HepG2 (cell line): ENCODE measurements around the gene SEBOX. TPM values are rescaled to one million over a fixed set of nuclear protein-coding genes. Genes with fewer than 3 reads are reported as not detected.

Source experiments
- AGO2 ChIP-seq: fragments of 200-400 bp; formaldehyde crosslinking; optimal IDR thresholded peaks from 2 replicates; pipeline ENCODE3; 2017; ENCODE audit warnings: mild to moderate bottlenecking, low read depth, low read length, moderate library complexity
- ARNT2 ChIP-seq: sonication (generic); formaldehyde crosslinking; IDR thresholded peaks from 2 replicates; pipeline ENCODE4 v1.8.0; 2022; ENCODE audit warnings: mild to moderate bottlenecking, low read depth, missing genetic modification reagents, moderate library complexity
- ARNTL ChIP-seq: sonication (generic); formaldehyde crosslinking; IDR thresholded peaks from 2 replicates; pipeline ENCODE4 v1.4.0; 2020; ENCODE audit warnings: mild to moderate bottlenecking, missing genetic modification reagents
- ATM ChIP-seq: fragments of 450-650 bp; IDR thresholded peaks from 2 replicates; pipeline ENCODE4 v1.7.1; 2017; ENCODE audit warnings: mild to moderate bottlenecking, borderline replicate concordance
- BORCS8-MEF2B ChIP-seq: sonication (generic); formaldehyde crosslinking; IDR thresholded peaks from 2 replicates; pipeline ENCODE4 v1.8.0; 2022; ENCODE audit warnings: mild to moderate bottlenecking, missing genetic modification reagents
- BRD4 ChIP-seq: sonication (generic); formaldehyde crosslinking; IDR thresholded peaks from 2 replicates; pipeline ENCODE4 v1.4.0; 2020; ENCODE audit warnings: missing genetic modification reagents
- HIC2 ChIP-seq: sonication (generic); formaldehyde crosslinking; IDR thresholded peaks from 2 replicates; pipeline ENCODE4 v1.9.0; 2022; ENCODE audit warnings: low read depth, missing genetic modification reagents
- IRF9 ChIP-seq: sonication (generic); formaldehyde crosslinking; IDR thresholded peaks from 2 replicates; pipeline ENCODE4 v1.8.0; 2022; ENCODE audit warnings: missing genetic modification reagents, mild to moderate bottlenecking, borderline replicate concordance
- NR0B2 ChIP-seq: sonication (generic); formaldehyde crosslinking; IDR thresholded peaks from 2 replicates; pipeline ENCODE4 v1.4.0; 2020; ENCODE audit warnings: mild to moderate bottlenecking, missing genetic modification reagents
- NRL ChIP-seq: sonication (generic); formaldehyde crosslinking; IDR thresholded peaks from 2 replicates; pipeline ENCODE4 v1.5.0; 2020; ENCODE audit warnings: missing genetic modification reagents, mild to moderate bottlenecking, moderate library complexity, borderline replicate concordance
- POGK ChIP-seq: sonication (generic); formaldehyde crosslinking; conservative IDR thresholded peaks from 2 replicates; pipeline ENCODE4 v1.8.0; 2022; ENCODE audit warnings: mild to moderate bottlenecking, moderate library complexity, missing genetic modification reagents
- PTBP1 ChIP-seq: fragments of 200-400 bp; formaldehyde crosslinking; IDR thresholded peaks from 2 replicates; pipeline ENCODE4 v1.6.1; 2018; ENCODE audit warnings: low read length, low read depth; ENCODE audit not compliant: poor library complexity, severe bottlenecking
- RBM39 ChIP-seq: fragments of 200-400 bp; formaldehyde crosslinking; IDR thresholded peaks from one replicate; pipeline ENCODE4 v1.6.1; 2018; ENCODE audit warnings: antibody characterized with exemption, mild to moderate bottlenecking, low read depth, low read length; ENCODE audit not compliant: poor library complexity, severe bottlenecking
- RFX5 ChIP-seq: IDR thresholded peaks from 2 replicates; pipeline ENCODE4 v1.6.1; 2011; ENCODE audit warnings: low read depth, low read length, improper control_type of control experiment
- TRAFD1 ChIP-seq: sonication (generic); formaldehyde crosslinking; IDR thresholded peaks from 2 replicates; pipeline ENCODE4 v1.5.1; 2020; ENCODE audit warnings: missing genetic modification reagents, mild to moderate bottlenecking, borderline replicate concordance
- U2AF2 ChIP-seq: fragments of 200-400 bp; formaldehyde crosslinking; IDR thresholded peaks from 2 replicates; pipeline ENCODE4 v1.6.1; 2017; ENCODE audit warnings: low read depth, mild to moderate bottlenecking, low read length
- ZFP82 ChIP-seq: sonication (generic); formaldehyde crosslinking; IDR thresholded peaks from 2 replicates; pipeline ENCODE4 v1.5.1; 2020; ENCODE audit warnings: mild to moderate bottlenecking, missing genetic modification reagents, borderline replicate concordance
- ZNF414 ChIP-seq: sonication (generic); formaldehyde crosslinking; IDR thresholded peaks from 2 replicates; pipeline ENCODE4 v1.5.0; 2020; ENCODE audit warnings: missing genetic modification reagents
- ZNF556 ChIP-seq: sonication (generic); formaldehyde crosslinking; IDR thresholded peaks from 2 replicates; pipeline ENCODE4 v1.4.0; 2020; ENCODE audit warnings: mild to moderate bottlenecking, missing genetic modification reagents, borderline replicate concordance
- ZNF768 ChIP-seq: sonication (generic); formaldehyde crosslinking; IDR thresholded peaks from 2 replicates; pipeline ENCODE4 v1.4.0; 2020; ENCODE audit warnings: missing genetic modification reagents
- polyA plus RNA-seq, 8 experiments: library from polyadenylated mRNA; depleted of rRNA in 3 of 8; stranded (reverse) in 7 of 8; unstranded in 1 of 8; fragments of >200 nt; fragmentation: Illumina TruSeq in 4 of 8; extraction: Trizol in 4 of 8; gene quantifications; 2 replicates each; pipeline versions ENCODE4 v1.2.1 to v1.2.3, GENCODE V29; 2011 to 2016; ENCODE audit warnings: low read depth in 4 of 8, missing spikeins in 1 of 8, mixed read lengths in 1 of 8; ENCODE audit not compliant: insufficient read depth in 1 of 8
- total RNA-seq, 5 experiments: library from RNA; depleted of rRNA; stranded (reverse); fragments of >200 nt; fragmentation: Illumina TruSeq; extraction: Trizol; gene quantifications; 2 replicates each; pipeline ENCODE4 v1.2.3, GENCODE V29; 2016; ENCODE audit warnings: low read depth in 1 of 5

Gene SEBOX
- total and polyA plus RNA-seq, 2 of the 13 experiments (the other 11 are each of a cell fraction or from before 2014, with no cell fraction given) = not detected

- TF ChIP-seq ARNT2 (peak; percentile 2; the same call in 1 of the 2 replicates), ZNF768 (CRISPR knock-in tag) (peak; percentile 40; the same call in 1 of the 2 replicates), ATM (no peak), ARNTL (CRISPR knock-in tag) (0 out of 2 replicates have a peak, but pooled peaks have one; percentile 5), ZNF556 (CRISPR knock-in tag) (0 out of 2 replicates have a peak, but pooled peaks have one; percentile 13), BRD4 (CRISPR knock-in tag) (0 out of 2 replicates have a peak, but pooled peaks have one; percentile 13), ZNF414 (0 out of 2 replicates have a peak, but pooled peaks have one; percentile 19), PTBP1 (no peak), ZFP82 (no peak), IRF9 (0 out of 2 replicates have a peak, but pooled peaks have one; percentile 39), NRL (0 out of 2 replicates have a peak, but pooled peaks have one; percentile 34), BORCS8-MEF2B (CRISPR knock-in tag) (0 out of 2 replicates have a peak, but pooled peaks have one; percentile 74), HIC2 (CRISPR knock-in tag) (no peak), U2AF2 (no peak), RBM39 (peak; percentile 36), RFX5 (no peak), AGO2 (peak; percentile 89), POGK (no peak), TRAFD1 (CRISPR knock-in tag) (0 out of 2 replicates have a peak, but pooled peaks have one; percentile 24), NR0B2 (0 out of 2 replicates have a peak, but pooled peaks have one; percentile 44)
Measured at GRCh38 chr17:28367641-28368305, 2.8 kb upstream of the SEBOX start (continued).
